ENCODE measurements around the gene UIMC1.
"Not testable (repeated sequence)": the region's sequence is repeated elsewhere in the genome, so short reads cannot be mapped to it uniquely, and the experiment has no call there.

The UIMC1 gene

DNA sequence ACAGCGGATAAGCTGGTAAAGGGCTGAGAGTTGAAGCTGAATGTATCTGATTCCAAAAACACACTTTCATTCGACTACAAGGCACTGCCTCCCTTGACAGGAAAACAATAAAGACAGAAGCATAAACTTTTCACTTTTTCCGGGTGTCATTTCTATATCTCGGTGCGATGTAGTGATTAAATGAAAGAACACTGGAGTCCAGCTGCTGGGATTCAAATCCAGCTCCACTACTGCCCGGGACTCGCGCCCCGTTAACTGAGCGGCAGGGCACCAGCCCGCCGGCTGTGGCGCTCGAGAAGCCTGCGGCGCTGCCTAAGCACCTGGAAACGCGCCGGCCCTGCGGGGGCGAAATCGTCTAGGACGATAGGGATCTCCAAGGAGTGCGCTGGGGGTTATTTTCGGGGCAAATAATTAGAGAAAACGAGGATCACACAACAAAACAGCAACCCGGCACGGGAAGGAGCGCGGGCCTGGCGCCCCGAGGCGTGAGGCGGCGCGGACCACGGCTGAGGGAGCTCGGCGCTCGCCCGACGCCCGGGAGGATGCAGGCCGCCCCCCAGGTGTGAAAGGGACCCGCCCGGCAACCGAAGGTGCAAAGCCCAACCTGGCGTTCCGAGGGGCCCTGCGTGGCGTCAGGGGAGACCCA lies 837 bp downstream of the UIMC1 start:
- DNase-seq: peak; percentile 76 to 78

- no peak for DNase-seq
These were observed 1.6 kb downstream of the UIMC1 start for GRCh38 chr5:177004961-177005360.

GRCh38 chr5:177003649-177004048 lies 2.9 kb downstream of the UIMC1 start:
- DNase-seq: no peak

GRCh38 chr5:176999526-176999925 lies 7.1 kb downstream of the UIMC1 start:
- not testable (repeated sequence) for DNase-seq

DNA sequence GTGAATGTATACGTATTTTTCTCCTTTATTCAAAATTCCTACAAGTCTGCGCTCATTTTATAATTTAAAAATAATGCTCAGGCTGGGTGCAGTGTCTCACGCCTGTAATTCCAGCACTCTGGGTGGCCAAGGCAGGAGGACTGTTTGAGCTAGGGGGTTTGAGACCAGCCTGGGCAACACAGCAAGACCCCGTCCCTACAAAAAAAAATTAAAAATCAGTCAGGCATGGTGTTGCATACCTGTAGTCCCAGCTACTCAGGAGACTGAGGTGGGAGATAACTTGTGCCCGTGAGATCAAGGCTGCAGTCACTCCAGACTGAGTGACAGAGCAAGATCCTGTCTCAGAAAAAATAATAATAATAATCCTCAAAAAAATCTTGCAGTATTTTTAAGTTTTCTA lies 7.8 kb downstream of the UIMC1 start:
- no peak for DNase-seq

- DNase-seq: no peak
These were observed 9.8 kb downstream of the UIMC1 start for GRCh38 chr5:176996780-176997179.

DNA sequence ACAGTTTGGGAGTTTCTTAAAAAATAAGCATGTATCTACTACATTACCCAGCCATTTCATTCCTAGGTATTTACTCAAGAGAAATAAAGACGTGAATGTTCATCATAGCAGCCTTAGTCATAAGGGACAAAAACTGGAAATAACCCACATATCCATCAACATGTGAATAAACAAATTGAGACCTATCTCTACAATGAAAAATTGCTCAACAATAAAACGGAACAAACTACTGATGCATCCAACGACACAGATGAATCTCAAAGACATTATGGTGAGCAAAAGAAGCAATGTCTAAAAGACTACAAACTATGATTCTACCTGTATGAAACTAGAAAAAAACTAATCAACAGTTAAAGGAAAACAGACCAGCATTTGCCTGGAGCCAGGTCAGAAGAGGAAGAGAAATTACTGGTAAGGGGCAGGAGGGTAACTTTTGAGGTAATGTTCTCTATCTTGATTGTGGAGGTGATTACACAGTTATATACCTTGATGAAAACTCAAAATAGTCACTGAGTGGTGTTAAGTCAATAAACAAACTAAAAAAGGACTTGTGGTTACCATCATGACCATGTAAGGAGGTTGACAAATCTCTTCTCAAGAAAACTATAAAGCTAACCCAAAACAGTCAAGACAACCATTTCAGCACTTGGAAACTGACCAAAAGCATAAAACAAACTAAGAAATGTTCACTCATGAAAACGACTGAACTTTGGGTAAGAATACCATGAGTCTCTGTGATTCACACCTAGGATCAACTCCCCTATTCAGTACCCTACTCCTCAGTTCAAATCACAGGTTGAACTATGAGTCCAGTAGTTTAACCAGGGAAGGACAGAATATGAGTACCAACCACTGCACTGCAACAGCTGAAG lies 10.4 kb downstream of the UIMC1 start:
- no peak for DNase-seq

DNA sequence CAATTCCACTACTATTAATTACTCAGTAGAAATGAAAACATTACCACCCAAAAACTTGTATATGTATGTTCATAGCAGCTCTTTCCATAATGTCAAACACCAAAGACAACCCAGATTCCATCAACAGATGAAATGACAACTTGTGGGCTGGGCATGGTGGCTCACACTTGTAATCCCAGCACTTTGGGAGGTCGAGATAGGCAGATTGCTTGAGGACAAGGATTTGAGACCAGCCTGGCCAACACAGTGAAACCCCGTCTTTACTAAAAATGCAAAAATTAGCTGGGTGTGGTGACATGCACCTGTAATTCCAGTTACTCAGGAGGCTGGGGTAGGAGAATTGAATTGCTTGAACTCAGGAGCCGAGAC lies 11.5 kb downstream of the UIMC1 start:
- DNase-seq: no peak

DNA sequence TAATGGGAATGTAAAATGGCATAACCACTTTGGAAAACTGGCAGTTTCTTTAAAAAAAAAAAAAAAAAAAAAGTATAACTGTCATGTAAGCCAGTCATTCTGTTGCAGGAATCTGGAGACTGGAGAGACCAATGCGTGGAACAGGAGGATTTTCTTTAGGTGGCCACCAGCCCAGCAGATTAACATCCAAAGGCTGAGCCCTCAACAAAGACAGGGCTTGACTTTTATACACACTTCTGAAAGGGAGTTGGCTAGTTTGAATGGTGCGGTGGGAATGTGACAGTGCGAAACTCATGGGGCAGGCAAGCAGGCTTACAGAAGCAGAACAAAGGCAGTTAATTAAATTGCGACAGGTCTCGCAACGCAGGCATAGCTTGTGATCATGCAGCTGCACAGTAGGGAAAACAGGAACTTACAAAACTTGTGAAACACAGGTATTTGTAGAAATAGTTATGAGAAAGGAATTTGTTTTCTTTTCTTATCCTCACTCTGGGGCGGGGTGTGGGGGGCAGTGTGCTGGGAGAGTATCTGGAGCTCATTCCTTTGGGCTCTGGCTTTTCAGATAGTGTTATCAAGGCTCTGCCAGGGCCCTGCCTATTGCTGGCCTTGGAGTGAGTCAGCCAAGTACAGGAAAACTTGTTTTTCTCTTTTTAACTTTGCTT lies 12.0 kb downstream of the UIMC1 start:
- DNase-seq: no peak

DNA sequence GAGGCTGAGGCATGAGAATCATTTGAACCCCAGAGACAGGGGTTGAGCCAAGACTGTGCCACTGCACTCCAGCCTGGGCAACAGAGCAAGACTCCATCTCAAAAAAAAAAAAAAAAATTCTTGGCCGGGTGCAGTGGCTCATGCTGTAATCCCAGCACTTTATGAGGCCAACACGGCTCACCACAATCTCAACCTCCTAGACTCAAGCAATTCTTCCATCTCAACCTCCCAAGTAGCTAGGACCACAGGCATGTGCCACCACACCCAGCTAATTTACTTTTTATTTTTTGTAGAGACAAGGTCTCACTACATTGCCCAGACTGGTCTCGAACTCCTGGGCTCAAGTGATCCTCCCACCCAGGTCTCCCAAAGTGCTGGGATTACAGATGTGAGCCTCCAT lies 13.5 kb downstream of the UIMC1 start:
- not testable (repeated sequence) for DNase-seq

- DNase-seq: no peak
These were observed 19.0 kb downstream of the UIMC1 start for GRCh38 chr5:176987583-176987982.

DNA sequence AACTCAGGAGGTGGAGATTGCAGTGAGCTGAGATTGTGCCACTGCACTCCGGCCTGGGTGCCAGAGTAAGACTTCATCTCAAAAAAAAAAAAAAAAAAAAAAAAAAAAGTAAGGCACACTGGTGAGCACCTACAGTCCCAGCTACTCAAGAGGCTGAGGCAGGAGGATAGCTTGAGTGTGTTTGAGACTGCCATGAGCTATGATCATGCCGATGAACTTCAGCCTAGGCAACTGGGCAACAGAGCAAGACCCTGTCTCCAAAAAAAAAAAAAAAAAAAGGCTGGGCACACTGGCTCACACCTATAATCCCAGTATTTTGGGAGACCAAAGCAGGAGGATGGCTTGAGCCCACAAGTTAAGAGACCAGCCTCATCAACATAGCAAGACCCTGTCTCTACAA lies 20.3 kb downstream of the UIMC1 start:
- no peak for DNase-seq

- peak in 1 of 2 donors; percentile 16 for DNase-seq
These were observed 21.1 kb downstream of the UIMC1 start for GRCh38 chr5:176985516-176985915.

DNA sequence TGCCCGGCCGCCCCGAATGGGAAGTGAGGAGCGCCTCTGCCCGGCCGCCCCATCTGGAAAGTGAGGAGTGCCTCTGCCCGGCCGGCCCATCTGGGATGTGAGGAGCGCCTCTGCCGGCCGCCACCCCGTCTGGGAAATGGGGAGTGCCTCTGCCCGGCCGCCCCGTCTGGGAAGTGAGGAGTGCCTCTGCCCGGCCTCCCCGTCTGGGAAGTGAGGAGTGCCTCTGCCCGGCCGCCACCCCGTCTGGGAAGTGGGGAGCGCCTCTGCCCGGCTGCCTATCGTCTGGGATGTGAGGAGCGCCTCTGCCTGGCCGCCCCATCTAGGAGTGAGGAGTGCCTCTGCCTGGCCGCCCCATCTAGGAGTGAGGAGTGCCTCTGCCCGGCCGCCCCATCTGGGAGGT lies 22.4 kb downstream of the UIMC1 start:
- not testable (repeated sequence) for DNase-seq

DNA sequence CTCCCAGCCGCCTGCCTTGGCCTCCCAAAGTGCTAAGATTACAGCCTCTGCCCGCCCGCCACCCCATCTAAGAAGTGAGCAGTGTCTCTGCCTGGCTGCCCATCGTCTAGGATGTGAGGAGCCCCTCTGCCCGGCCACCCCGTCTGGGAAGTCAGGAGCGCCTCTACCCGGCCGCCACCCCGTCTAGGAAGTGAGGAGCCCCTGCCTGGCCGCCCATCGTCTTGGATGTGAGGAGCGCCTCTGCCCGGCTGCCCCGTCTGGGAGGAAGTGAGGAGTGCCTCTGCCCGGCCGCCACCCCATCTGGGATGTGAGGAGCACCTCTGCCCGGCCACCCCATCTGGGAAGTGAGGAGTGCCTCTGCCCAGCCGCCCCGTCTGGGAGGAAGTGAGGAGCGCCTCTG lies 23.0 kb downstream of the UIMC1 start:
- not testable (repeated sequence) for DNase-seq

DNA sequence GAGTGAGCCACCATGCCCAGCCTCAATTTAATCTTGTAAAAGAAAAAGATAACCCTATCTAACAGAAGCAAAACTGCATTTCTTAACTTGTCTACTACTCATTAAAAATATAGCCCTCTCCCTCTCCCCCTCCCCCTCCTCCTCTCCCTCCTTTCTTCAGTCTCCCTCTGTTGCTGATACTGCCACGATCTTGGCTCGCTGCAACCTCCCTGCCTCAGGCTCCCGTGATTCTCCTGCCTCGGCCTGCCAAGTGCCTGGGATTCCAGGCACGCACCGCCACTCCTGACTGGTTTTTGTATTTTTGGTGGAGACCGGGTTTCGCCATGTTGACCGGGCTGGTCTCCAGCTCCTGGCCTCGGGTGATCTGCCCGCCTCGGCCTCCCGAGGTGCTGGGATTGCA lies 23.5 kb downstream of the UIMC1 start:
- not testable (repeated sequence) for DNase-seq

- DNase-seq: no peak
These were observed 25.8 kb downstream of the UIMC1 start for GRCh38 chr5:176980818-176981217.

GRCh38 chr5:176979669-176980068 lies 26.9 kb downstream of the UIMC1 start:
- DNase-seq: no peak

GRCh38 chr5:176965633-176966032 lies 40.9 kb downstream of the UIMC1 start:
- no peak for DNase-seq

- DNase-seq: no peak
These were observed 47.5 kb downstream of the UIMC1 start for GRCh38 chr5:176959051-176959450.

DNA sequence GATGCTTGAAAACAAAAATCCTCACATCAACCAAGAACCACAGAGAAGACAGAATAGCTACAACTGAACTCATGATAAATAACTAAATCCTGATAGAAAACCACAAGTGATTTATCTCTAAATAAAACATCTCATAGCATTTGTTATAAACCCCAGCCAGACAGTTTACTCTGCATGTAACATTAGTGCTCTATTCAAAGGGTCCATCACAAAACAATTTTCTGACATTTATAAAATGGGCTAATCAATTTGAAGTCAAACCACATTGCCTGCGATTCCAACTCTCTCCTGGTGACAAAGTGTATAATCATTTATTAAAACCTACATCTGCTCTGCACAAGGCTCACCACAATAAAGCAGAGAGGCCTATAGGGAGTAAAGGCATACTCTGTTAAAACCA lies 49.8 kb downstream of the UIMC1 start:
- DNase-seq: no peak

DNA sequence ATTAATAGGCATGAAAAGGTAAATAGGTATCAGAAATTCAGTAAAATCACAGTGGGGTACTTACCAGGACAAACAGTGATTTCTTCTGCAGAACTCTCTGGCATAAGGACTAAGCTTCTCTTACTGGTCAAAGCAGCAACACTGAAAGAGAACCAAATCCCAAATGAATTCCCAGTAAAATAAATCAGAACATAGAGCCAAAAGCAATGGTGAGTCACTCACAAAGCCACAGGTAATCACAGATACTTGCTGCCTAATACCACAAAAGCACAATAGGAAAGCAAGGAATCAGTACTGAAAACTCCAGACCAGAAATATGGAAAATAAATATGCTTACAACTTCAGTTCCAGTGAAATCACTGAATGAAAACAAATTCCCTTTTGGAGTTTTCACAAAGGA lies 50.7 kb downstream of the UIMC1 start:
- DNase-seq: no peak

DNA sequence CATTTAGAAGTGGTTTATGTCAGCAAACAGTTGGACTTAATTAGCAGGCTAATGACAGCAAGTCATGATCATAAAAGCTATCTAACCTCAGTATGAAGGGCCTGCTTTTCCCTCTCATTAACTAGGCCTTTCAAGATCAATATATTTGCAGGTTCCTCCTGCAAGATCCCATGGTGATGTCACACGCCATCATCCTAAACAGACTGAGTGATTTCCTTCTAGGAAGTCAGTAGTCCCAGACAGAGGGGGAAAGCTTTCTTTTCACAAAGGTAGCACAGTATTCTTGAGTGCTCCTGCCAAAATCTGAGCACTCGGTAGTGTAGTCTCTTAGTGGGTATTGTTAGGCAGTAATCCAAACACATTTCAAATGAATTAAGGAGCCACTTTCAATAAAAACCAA lies 52.5 kb downstream of the UIMC1 start:
- no peak for DNase-seq
